Peyer's patch (tissue), 4 donors: ENCODE results near the gene ZNF44.

Source experiments
- POLR2A ChIP-seq, 2 donors: fragments of 450-650 bp; IDR thresholded peaks; one replicate each; pipeline ENCODE4 v1.5.1; 2017; ENCODE audit warnings: antibody characterized with exemption in 2 of 2, mild to moderate bottlenecking in 2 of 2, moderate library complexity in 2 of 2
- TF ChIP-seq, protein P1 (sequence below), 6 experiments: fragments of 450-650 bp in 4 of 6; fragments of 200-600 bp in 2 of 6; sonication (generic) in 1 of 6; IDR thresholded peaks; one replicate each; pipeline ENCODE4 v1.5.1; 2017 to 2019; ENCODE audit warnings: antibody characterized with exemption in 6 of 6, mild to moderate bottlenecking in 3 of 6, moderate library complexity in 1 of 6

DNA sequence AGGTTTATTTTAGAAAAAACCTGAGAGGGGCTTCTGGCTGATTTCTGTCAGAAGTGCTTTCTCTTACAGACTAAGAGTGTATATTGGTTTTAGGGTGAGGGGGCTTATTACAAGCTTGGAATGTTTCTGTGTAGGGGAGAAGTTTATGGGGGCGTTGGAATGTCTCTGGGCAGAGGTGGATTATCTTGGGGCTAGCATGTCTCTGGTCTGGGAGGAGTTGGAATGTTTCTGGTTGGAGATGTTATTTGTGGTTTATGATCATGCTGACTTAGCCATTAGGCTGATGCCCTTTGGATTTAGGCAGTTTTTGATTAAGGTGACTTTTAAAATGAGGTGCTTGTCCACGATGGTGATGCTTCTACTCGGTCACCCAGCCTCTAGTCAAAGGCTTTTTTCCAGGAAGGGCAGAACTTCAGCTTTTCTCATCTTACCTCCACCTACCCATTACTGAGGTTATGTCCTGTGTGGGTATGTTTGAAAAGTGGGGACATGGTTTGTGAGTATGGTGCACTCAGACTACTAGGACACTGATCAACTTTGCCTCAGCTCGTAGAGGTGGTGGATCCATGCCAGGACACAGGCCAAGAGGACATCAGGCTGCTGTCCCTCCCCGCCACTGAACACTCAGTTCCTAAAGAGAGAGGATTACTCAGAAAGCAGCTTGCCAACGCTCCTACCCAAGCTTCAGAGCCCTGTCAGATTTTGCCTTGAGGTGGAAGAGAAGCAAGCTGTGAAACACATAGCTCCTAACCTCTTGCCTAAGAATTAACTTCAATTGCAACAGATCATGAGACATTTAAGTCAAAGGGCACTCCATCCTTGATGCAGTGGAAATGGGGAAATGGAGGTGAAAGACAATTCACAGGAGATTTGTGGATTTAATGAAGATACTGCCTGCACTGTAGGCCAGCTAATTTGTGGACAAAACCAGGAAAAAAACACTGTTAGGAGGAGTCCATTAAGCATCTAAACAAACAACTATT lies 63.6 kb downstream of the ZNF44 start:
- TF ChIP-seq, protein P1, sequence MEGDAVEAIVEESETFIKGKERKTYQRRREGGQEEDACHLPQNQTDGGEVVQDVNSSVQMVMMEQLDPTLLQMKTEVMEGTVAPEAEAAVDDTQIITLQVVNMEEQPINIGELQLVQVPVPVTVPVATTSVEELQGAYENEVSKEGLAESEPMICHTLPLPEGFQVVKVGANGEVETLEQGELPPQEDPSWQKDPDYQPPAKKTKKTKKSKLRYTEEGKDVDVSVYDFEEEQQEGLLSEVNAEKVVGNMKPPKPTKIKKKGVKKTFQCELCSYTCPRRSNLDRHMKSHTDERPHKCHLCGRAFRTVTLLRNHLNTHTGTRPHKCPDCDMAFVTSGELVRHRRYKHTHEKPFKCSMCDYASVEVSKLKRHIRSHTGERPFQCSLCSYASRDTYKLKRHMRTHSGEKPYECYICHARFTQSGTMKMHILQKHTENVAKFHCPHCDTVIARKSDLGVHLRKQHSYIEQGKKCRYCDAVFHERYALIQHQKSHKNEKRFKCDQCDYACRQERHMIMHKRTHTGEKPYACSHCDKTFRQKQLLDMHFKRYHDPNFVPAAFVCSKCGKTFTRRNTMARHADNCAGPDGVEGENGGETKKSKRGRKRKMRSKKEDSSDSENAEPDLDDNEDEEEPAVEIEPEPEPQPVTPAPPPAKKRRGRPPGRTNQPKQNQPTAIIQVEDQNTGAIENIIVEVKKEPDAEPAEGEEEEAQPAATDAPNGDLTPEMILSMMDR (IDR thresholded peaks at IDR 0.05), result no peak
- no peak for TF ChIP-seq POLR2A (IDR thresholded peaks at IDR 0.05)
